Measurements from ENCODE around the gene ABCB1.
"Not testable (repeated sequence)": the region's sequence is repeated elsewhere in the genome, so short reads cannot be mapped to it uniquely, and the experiment has no call there.

ABCB1 gene

DNA sequence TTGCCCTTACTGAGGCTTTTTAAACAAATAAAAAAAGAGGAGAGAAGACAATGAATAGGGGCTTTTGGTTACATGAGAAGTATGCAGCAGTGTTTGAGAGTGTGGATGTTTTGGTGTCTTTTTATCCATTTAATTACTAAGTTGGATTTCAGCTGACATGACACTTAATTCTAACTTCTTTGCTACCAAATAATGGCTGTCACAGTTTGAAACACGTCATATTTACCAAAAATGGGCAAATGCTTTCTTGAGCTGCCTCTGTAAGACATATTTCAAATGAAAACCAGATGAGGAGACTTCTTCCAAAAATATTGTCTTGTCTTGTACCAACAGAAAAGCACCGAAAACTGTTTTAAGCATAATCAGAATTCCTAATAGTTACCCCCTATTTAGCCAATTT is 129.2 kb downstream of the ABCB1 start (continued):
- no peak for TF ChIP-seq ZNF292 (tag by site-specific recombination; IDR thresholded peaks at IDR 0.05; ENCODE audit: borderline replicate concordance, low read depth)

GRCh38 chr7:87469204-87469603 is 131.5 kb downstream of the ABCB1 start:
- not testable (repeated sequence) for H3K9me3 ChIP-seq (ENCODE audit: control insufficient read depth, insufficient read depth, low read depth, low read length); H3K27ac ChIP-seq (ENCODE audit: extremely low read depth, low read depth, low read length); H3K36me3 ChIP-seq (ENCODE audit: control insufficient read depth in 2 of 2, insufficient read depth in 1 of 2, low read length in 2 of 2); H3K4me3 ChIP-seq (ENCODE audit: low read depth, low read length); H3K4me1 ChIP-seq (ENCODE audit: control insufficient read depth, insufficient read depth, low read length)
- POLR2A ChIA-PET = interaction anchor here (0.6 kb wide), 1 partner anchor 19 kb away, joined by 3 read pairs; no protein-coding TSS in a partner anchor
- CTCF ChIA-PET = interaction anchor here (0.6 kb wide), 1 partner anchor 142 kb away, joined by 3 read pairs; no protein-coding TSS in a partner anchor

DNA sequence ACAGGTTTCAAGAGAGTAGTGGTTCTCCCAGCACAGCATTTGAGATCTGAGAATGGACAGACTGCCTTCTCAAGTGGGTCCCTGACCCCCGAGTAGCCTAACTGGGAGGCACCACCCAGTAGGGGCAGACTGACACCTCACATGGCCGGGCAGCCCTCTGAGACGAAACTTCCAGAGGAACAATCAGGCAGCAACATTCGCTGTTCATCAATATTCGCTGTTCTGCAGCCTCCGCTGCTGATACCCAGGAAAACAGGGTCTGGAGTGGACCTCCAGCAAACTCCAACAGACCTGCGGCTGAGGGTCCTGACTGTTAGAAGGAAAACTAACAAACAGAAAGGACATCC is 135.2 kb downstream of the ABCB1 start:
- H3K4me3 ChIP-seq (ENCODE audit: low read depth, low read length); H3K4me1 ChIP-seq (ENCODE audit: control insufficient read depth, insufficient read depth, low read length); H3K27ac ChIP-seq (ENCODE audit: extremely low read depth, low read depth, low read length); POLR2A ChIA-PET; H3K36me3 ChIP-seq (ENCODE audit: control insufficient read depth in 2 of 2, insufficient read depth in 1 of 2, low read length in 2 of 2); H3K9me3 ChIP-seq (ENCODE audit: control insufficient read depth, insufficient read depth, low read depth, low read length): not testable (repeated sequence)
- CTCF ChIA-PET = interaction anchor here (1.6 kb wide), 1 partner anchor 11 kb away, joined by 4 read pairs; no protein-coding TSS in a partner anchor
- TF ChIP-seq ZFP69B (tag by site-specific recombination; IDR thresholded peaks at IDR 0.05) (0 out of 2 replicates have a peak, but pooled peaks have one; percentile 5), GLIS2 (tag by site-specific recombination; IDR thresholded peaks at IDR 0.05) (0 out of 2 replicates have a peak, but pooled peaks have one; percentile 20)

DNA sequence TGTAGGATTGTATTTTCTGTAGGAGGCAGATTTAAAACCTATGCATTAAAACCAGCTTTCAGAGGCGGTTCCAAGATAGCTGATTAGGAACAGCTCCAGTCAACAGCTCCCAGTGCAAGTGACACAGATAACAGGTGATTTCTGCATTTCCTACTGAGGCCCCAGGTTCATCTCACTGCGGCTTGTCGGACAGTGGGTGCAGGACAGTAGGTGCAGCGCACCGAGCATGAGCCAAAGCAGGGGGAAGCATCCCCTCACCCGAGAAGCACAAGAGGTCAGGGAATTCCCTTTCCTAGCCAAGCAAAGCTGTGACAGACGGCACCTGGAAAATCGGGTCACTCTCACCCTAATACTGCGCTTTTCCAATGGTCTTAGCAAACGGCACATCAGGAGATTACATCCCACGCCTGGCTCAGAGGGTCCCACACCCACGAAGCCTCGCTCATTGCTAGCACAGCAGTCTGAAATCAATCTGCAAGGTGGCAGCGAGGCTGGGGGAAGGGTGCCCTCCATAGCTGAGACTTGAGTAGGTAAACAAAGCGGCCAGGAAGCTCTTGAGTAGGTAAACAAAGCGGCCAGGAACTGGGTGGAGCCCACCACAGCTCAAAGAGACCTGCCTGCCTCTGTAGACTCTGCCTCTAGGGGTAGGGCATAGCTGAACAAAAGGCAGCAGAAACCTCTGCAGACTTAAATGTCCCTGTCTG is 135.7 kb downstream of the ABCB1 start:
- H3K36me3 ChIP-seq (ENCODE audit: control insufficient read depth in 2 of 2, insufficient read depth in 1 of 2, low read length in 2 of 2); H3K4me1 ChIP-seq (ENCODE audit: control insufficient read depth, insufficient read depth, low read length); H3K9me3 ChIP-seq (ENCODE audit: control insufficient read depth, insufficient read depth, low read depth, low read length); H3K27ac ChIP-seq (ENCODE audit: extremely low read depth, low read depth, low read length); H3K4me3 ChIP-seq (ENCODE audit: low read depth, low read length); POLR2A ChIA-PET: not testable (repeated sequence)
- TF ChIP-seq ZFP69B (tag by site-specific recombination; IDR thresholded peaks at IDR 0.05) (peak; percentile 84), SCRT2 (tag by site-specific recombination; IDR thresholded peaks at IDR 0.05) (peak; percentile 60), ZNF692 (tag by site-specific recombination; IDR thresholded peaks at IDR 0.05) (peak; percentile 77), TRIM28 (IDR thresholded peaks at IDR 0.05; ENCODE audit: borderline replicate concordance, low read length) (0 out of 2 replicates have a peak, but pooled peaks have one; percentile 29), EGR2 (tag by site-specific recombination; IDR thresholded peaks at IDR 0.05; ENCODE audit: low read depth) (peak; percentile 59; the same call in 1 of the 2 replicates), ZFHX2 (tag by site-specific recombination; conservative IDR thresholded peaks at IDR 0.05) (peak; percentile 82)
- TF ChIP-seq, protein P1, sequence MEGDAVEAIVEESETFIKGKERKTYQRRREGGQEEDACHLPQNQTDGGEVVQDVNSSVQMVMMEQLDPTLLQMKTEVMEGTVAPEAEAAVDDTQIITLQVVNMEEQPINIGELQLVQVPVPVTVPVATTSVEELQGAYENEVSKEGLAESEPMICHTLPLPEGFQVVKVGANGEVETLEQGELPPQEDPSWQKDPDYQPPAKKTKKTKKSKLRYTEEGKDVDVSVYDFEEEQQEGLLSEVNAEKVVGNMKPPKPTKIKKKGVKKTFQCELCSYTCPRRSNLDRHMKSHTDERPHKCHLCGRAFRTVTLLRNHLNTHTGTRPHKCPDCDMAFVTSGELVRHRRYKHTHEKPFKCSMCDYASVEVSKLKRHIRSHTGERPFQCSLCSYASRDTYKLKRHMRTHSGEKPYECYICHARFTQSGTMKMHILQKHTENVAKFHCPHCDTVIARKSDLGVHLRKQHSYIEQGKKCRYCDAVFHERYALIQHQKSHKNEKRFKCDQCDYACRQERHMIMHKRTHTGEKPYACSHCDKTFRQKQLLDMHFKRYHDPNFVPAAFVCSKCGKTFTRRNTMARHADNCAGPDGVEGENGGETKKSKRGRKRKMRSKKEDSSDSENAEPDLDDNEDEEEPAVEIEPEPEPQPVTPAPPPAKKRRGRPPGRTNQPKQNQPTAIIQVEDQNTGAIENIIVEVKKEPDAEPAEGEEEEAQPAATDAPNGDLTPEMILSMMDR (tag by site-specific recombination; IDR thresholded peaks at IDR 0.05) = 0 out of 2 replicates have a peak, but pooled peaks have one; percentile 19
- CTCF ChIA-PET = interaction anchor here (0.6 to 1.6 kb wide), 2 partner anchors 10 to 18 kb away, joined by 3 to 4 read pairs; no protein-coding TSS in a partner anchor

GRCh38 chr7:87463982-87464381 is 136.7 kb downstream of the ABCB1 start:
- 0 out of 2 replicates have a peak, but pooled peaks cover 2% of the 10 kb centered on the region for H3K4me1 ChIP-seq (ENCODE audit: control insufficient read depth, insufficient read depth, low read length)
- TF ChIP-seq ZNF292 (tag by site-specific recombination; IDR thresholded peaks at IDR 0.05; ENCODE audit: borderline replicate concordance, low read depth) = no peak
- no peak for TF ChIP-seq ZNF600 (tag by site-specific recombination; IDR thresholded peaks at IDR 0.05)
- TF ChIP-seq BCL11A (tag by site-specific recombination; IDR thresholded peaks at IDR 0.05; ENCODE audit: low read depth) = no peak
- no peak for TF ChIP-seq ZNF701 (tag by site-specific recombination; IDR thresholded peaks at IDR 0.05)
- TF ChIP-seq ZNF843 (tag by site-specific recombination; IDR thresholded peaks at IDR 0.05) = no peak
- no peak overlapping the region for H3K4me3 ChIP-seq (ENCODE audit: low read depth, low read length)
- H3K27ac ChIP-seq (ENCODE audit: extremely low read depth, low read depth, low read length) = no peak overlapping the region
- H3K9me3 ChIP-seq (ENCODE audit: control insufficient read depth, insufficient read depth, low read depth, low read length) = no peaks in the 10 kb centered on the region
- ChIA-PET CTCF (interaction anchor here (0.6 to 1.6 kb wide), 3 partner anchors 9 to 17 kb away, joined by 3 to 4 read pairs (median 3); no protein-coding TSS in a partner anchor), POLR2A (no interaction called here)
- H3K36me3 ChIP-seq (ENCODE audit: control insufficient read depth in 2 of 2, insufficient read depth in 1 of 2, low read length in 2 of 2) = no peaks in the 10 kb centered on the region
